GM18867 (cell line): ENCODE measurements around the gene TRIP10.
"Not testable (repeated sequence)": the region's sequence is repeated elsewhere in the genome, so short reads cannot be mapped to it uniquely, and the experiment has no call there.

ENCODE experiments used
- ATAC-seq: cut with Tn5 transposase; IDR thresholded peaks from one replicate; pipeline ENCODE4 v1.9.1; 2021; ENCODE audit warnings: mild to moderate bottlenecking, moderate library complexity; ENCODE audit not compliant: unreplicated experiment

The TRIP10 gene

DNA sequence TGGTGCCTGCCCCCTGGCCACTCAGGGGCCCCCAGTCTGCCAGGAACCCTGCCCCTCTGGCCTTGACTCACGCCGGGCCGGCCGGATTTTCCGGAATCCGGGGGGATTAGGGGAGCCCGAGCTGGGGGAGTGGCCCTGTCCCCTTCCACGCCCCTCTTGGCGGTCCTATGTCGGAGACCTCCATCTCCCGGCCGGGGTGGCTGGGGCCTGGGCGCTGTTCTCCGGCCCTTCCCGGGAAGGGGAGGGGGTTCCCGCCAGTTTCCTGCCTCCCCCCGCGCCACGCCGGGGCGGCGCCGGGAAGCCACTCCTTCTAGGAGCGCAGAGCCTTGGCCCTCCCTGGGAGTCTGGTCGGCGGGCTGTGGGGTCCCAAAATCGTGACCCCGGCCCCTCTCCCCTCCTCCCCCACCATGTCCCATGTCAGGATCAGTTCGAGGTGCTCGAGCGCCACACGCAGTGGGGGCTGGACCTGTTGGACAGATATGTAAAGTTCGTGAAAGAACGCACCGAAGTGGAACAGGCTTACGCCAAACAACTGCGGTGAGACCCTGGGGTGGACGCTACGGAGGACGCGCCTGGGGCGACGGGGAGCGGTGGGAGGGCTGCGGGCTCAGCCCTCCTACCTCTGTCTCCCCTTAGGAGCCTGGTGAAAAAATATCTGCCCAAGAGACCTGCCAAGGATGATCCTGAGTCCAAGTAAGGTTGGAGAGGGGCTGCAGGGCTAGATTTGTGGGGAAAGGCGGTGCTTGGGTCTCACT, 1.3 kb downstream of the TRIP10 start:
- ATAC-seq, result no peak

GRCh38 chr19:6743066-6743465, 3.6 kb downstream of the TRIP10 start:
- ATAC-seq, result no peak

- no peak for ATAC-seq
These were observed 4.4 kb downstream of the TRIP10 start for GRCh38 chr19:6743714-6744380.

DNA sequence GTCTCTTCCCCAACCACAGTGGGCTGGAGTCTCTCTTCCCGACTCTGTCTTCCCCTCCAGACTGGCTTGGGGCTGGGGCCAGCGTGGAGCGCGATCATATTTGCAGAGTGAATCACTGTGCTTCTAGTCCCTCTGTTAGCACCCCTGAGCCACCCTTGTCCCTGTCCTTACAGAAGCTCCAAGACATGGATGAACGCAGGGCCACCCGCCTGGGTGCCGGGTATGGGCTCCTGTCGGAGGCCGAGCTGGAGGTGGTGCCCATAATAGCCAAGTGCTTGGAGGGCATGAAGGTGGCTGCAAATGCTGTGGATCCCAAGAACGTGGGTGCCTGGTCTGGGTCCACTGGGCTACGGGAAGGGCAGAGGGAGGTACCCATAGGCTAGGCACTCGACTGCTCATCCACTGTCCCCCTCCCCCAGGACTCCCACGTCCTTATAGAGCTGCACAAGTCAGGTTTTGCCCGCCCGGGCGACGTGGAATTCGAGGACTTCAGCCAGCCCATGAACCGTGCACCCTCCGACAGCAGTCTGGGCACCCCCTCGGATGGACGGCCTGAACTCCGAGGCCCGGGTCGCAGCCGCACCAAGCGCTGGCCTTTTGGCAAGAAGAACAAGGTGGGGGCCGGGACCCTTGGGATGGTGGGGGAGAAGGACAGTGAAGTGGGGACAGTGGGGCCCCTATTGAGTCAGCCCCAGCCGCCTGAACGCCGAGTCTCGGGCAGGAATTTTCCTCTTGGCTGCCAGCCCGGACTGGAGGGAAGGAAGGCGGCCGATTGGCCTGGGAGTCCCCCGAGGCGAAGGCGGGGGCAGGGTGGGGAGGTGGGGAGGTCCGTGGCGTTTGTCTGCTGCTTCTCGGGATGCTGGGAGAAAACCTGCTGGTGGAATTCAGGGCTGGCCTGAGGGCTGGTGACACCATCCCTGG, 5.2 kb downstream of the TRIP10 start:
- ATAC-seq, result no peak

GRCh38 chr19:6745965-6746364, 6.5 kb downstream of the TRIP10 start:
- ATAC-seq, result no peak

DNA sequence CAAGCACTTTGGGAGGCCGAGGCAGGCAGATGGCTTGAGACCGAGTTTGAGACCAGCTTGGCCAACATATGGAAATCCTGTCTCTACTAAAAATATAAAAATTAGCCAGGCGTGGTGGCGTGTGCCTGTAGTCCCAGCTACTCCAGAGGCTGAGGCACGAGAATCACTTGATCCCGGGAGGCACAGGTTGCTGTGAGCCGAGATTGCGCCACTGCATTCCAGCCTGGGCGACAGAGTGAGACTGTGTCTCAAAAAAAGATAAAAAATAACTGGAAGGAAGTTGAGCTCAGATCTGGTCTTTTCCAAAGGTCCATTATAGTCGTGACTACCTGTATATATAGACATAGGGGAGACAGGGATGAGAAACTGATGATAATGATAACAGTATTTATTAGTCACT, 9.1 kb downstream of the TRIP10 start:
- ATAC-seq, result not testable (repeated sequence)

- ATAC-seq, result no peak
These were observed 10.6 kb downstream of the TRIP10 start for GRCh38 chr19:6750062-6750461.

DNA sequence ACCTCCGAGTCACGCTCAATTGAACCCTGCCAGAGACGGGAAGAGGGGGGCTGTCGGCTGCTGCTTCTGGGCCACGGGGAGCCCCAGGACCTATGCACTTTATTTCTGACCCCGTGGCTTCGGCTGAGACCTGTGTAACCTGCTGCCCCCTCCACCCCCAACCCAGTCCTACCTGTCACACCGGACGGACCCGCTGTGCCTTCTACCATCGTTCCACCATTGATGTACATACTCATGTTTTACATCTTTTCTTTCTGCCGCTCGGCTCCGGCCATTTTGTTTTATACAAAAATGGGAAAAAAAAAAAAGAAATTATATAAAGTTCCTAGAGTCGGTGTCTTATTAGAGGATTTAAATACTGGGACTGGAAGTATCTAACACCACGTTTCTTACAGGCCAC, 11.7 kb downstream of the TRIP10 start:
- ATAC-seq, result no peak

GRCh38 chr19:6752256-6753177, 13.0 kb downstream of the TRIP10 start:
- no peak for ATAC-seq

GRCh38 chr19:6753178-6754031, 13.9 kb downstream of the TRIP10 start:
- ATAC-seq, result peak; percentile 72

DNA sequence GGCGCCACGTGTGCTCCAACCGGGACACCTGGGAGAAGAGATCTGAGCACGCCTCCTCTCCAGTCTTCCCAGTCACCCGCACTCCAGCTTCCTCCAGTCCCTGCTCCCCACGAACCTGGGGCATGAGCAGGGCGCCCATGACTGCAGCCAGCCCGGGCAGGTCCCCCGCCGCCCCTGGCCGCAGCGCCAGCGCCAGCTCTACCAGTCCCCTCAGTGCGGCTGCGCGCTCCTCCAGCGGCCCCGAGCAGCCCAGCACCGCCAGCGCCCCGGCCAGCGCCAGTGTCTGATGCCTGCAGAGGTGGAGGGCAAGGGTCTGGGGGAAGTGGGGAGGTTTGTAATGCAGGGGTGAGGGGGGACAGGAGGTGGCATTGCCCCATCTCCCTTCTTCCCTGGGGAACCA, 14.7 kb downstream of the TRIP10 start:
- no peak for ATAC-seq

GRCh38 chr19:6754653-6755463, 15.4 kb downstream of the TRIP10 start:
- ATAC-seq, result no peak

GRCh38 chr19:6760606-6761005, 21.1 kb downstream of the TRIP10 start:
- ATAC-seq, result no peak

GRCh38 chr19:6761053-6761676, 21.7 kb downstream of the TRIP10 start:
- no peak for ATAC-seq

GRCh38 chr19:6762253-6762797, 22.8 kb downstream of the TRIP10 start:
- ATAC-seq, result not testable (repeated sequence)

- no peak for ATAC-seq
These were observed 26.4 kb downstream of the TRIP10 start for GRCh38 chr19:6765738-6766356.

DNA sequence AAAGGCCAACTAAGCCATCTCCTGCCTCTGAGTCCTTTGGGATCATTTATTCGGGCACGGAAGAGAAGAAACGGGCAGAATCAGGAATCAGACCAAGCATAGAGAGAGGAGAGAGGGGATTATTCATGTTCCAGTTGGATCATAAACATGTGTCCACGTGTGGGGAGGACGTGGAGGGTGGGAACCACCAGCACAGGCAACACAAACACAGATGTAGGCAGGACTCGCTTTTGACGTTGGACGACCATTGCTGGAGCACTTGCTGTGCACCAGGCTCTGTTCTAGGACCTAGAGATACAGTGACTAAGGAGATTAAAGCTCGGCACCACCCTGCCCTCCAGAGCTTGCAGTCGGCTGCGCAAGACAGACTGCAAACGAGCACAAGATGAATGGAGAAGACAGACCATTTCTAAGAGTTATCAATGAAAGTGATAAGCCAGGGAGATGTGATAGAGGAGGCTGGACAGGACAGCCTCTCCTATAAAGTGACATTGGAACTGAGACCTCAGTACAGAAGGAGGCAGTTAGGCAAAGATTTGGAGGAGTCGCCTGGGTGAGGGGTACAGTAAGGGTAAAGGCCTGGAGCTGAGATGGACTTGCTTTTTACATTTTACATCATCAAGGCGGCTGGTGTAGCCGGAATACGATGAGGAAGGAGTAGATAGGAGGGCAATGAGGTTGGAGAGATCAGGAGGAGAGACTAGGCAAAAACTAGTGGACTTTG, 27.0 kb downstream of the TRIP10 start:
- no peak for ATAC-seq
